ENCODE results near the gene CARD9.
A peak's percentile ranks its signal among the peaks of the same experiment; 100 is the strongest.
"Not testable (repeated sequence)": the region's sequence is repeated elsewhere in the genome, so short reads cannot be mapped to it uniquely, and the experiment has no call there.

CARD9 gene

GRCh38 chr9:136373300-136374182 lies at the start of gene CARD9:
Gene CARD9 (minus strand): TSS chr9:136373669. CDS start chr9:136372078, 1,591 bp downstream.
- DNase-seq: no peak

- no peak for DNase-seq
These were observed 49.4 kb upstream of the CARD9 start for GRCh38 chr9:136422876-136423275.

- no peak for DNase-seq
These were observed 48.3 kb upstream of the CARD9 start for GRCh38 chr9:136421791-136422190.

- DNase-seq: no peak
These were observed 45.6 kb upstream of the CARD9 start for GRCh38 chr9:136419092-136419420.

- DNase-seq: no peak
These were observed 45.0 kb upstream of the CARD9 start for GRCh38 chr9:136418182-136419091.

- no peak for DNase-seq
These were observed 43.4 kb upstream of the CARD9 start for GRCh38 chr9:136416914-136417313.

- no peak for DNase-seq
These were observed 43.0 kb upstream of the CARD9 start for GRCh38 chr9:136416427-136416826.

- no peak for DNase-seq
These were observed 39.5 kb upstream of the CARD9 start for GRCh38 chr9:136412962-136413361.

GRCh38 chr9:136411378-136411777 lies 37.9 kb upstream of the CARD9 start:
- DNase-seq: no peak

GRCh38 chr9:136410500-136411287 lies 37.2 kb upstream of the CARD9 start, which contains the start of the genes ENTR1 and PMPCA:
Gene ENTR1 (minus strand): TSS chr9:136410614. CDS start chr9:136410397, 217 bp downstream.
Gene PMPCA (plus strand): TSS chr9:136410658. CDS start chr9:136410669, 11 bp downstream.
- peak; percentile 82 for DNase-seq

GRCh38 chr9:136409557-136410455 lies 36.3 kb upstream of the CARD9 start:
- peak; percentile 16 for DNase-seq

- DNase-seq: no peak
These were observed 34.4 kb upstream of the CARD9 start for GRCh38 chr9:136407911-136408310.

GRCh38 chr9:136407061-136407460 lies 33.6 kb upstream of the CARD9 start:
- not testable (repeated sequence) for DNase-seq

- not testable (repeated sequence) for DNase-seq
These were observed 32.4 kb upstream of the CARD9 start for GRCh38 chr9:136405904-136406303.

- no peak for DNase-seq
These were observed 32.0 kb upstream of the CARD9 start for GRCh38 chr9:136405481-136405880.

GRCh38 chr9:136404801-136405136 lies 31.3 kb upstream of the CARD9 start:
- no peak for DNase-seq

GRCh38 chr9:136403915-136404800 lies 30.7 kb upstream of the CARD9 start:
- DNase-seq: no peak

GRCh38 chr9:136403538-136403914 lies 30.1 kb upstream of the CARD9 start:
- DNase-seq: no peak

- no peak for DNase-seq
These were observed 28.6 kb upstream of the CARD9 start for GRCh38 chr9:136402067-136402466.

- DNase-seq: no peak
These were observed 27.9 kb upstream of the CARD9 start for GRCh38 chr9:136401173-136401922.
